Fibroblast of pulmonary artery (primary cell): Measurements from ENCODE around the gene BAIAP2.

Source experiments
- DNase-seq: peaks from one replicate; pipeline ENCODE4 v3.0.0-alpha.2; 2010; ENCODE audit warnings: low read depth
- H3K4me3 ChIP-seq: replicated peaks from 2 replicates; pipeline ENCODE4 v1.5.1; 2011; ENCODE audit warnings: low read depth, mild to moderate bottlenecking, control low read depth, low read length, moderate library complexity
- TF ChIP-seq, protein P1 (sequence below): IDR thresholded peaks from 2 replicates; pipeline ENCODE4 v1.5.1; 2011; ENCODE audit warnings: mild to moderate bottlenecking, control low read depth, low read length, inconsistent platforms; ENCODE audit errors: missing control alignments

Gene BAIAP2

DNA sequence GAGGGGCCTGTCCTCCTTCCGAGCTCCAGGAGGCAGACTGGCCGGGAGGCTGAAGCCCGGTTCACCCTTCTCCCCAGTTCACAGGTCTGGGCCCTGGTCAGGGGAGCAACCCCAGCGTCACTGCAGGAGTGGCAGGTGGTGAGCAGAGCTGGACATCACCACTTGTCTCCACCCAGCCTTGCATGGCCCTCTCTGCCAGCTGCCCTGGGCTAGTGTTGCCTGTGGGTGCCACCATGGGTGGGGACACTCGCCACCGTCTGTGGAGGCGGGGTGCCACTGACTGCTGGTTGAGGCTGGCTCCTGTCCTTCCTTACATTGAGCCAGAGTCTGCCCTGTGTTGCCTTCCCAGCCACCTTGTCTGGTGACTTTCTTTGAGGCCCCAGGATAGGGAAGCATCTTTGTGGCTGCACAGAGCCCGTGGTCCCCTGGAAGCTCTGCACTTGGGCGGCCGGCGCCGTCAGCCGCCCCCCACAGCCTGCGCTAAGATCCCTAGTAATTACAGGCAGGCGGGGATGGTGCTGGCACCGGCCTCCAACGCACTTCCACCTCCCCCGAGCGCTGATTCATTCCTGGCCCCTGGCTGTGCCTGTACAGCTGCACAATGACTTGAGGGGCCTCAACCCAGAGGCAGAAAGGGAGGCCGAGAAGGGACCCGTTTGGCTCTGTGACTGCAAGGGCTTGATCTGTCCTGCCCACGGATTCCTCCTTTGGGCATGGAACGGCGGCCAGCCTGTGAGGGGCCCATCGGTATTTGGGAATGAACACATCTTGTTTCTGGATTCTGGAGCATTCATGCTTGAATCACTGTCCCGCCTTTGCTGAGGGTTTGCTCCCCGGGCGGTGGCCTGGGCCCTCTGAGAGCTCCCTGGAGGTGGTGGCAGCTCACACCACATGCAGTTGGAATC is 5.2 kb downstream of the BAIAP2 start:
- H3K4me3 ChIP-seq = no peak overlapping the region
- TF ChIP-seq, protein P1, sequence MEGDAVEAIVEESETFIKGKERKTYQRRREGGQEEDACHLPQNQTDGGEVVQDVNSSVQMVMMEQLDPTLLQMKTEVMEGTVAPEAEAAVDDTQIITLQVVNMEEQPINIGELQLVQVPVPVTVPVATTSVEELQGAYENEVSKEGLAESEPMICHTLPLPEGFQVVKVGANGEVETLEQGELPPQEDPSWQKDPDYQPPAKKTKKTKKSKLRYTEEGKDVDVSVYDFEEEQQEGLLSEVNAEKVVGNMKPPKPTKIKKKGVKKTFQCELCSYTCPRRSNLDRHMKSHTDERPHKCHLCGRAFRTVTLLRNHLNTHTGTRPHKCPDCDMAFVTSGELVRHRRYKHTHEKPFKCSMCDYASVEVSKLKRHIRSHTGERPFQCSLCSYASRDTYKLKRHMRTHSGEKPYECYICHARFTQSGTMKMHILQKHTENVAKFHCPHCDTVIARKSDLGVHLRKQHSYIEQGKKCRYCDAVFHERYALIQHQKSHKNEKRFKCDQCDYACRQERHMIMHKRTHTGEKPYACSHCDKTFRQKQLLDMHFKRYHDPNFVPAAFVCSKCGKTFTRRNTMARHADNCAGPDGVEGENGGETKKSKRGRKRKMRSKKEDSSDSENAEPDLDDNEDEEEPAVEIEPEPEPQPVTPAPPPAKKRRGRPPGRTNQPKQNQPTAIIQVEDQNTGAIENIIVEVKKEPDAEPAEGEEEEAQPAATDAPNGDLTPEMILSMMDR = no peak

DNA sequence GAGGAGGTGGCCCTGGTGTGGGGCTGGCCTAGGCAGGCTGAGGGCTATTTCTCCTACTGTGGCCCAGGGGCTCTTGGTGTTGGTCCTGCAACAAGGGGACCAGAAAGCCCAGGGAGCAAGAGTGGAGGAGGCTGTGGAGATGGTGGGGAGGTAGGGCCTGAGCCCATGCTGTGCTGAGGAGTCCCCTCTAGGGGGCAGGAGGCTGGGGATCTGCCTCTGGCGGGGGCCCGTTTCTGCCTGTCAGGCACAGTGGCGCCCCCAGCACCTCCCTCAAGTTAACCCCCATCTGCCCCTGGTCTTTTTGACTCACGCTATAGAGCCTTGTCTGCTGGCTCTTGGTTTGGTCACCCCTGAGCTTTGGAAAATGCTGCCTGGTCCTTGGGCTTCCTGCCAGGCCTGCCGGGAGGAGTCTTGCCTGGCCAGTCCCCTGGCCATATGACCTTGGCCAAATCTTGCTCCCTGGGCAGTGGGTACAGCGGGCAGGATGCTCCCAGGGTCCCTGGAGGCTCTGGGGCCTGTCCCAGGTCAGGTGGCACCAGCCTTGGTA is 5.9 kb downstream of the BAIAP2 start:
- no peak for DNase-seq
- TF ChIP-seq, protein P1 = peak; percentile 52
- H3K4me3 ChIP-seq = no peak overlapping the region

More for the DNA sequence above, 5.2 kb downstream of the BAIAP2 start:
- DNase-seq = peak; percentile 62

DNA sequence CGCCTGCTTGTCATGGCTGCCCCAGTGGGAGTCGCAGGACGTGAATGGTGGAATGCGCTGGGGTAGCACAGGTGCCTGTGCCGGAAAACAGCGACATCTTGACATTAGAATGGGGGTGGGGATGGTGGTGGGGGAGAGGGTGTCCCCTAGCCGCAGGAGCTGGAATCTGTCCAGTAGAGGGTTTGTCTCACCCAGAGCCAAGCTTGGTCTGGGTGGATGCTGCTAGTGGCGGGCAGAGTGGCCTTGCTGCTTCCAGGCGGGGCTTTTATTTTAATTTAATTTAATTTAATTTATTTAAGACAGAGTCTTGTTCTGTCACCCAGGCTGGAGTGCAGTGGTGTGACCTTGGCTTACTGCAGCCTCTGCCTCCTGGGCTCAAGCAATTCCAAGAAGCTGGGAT is 7.7 kb downstream of the BAIAP2 start:
- DNase-seq = no peak
- TF ChIP-seq, protein P1 = no peak
- H3K4me3 ChIP-seq = no peak overlapping the region

DNA sequence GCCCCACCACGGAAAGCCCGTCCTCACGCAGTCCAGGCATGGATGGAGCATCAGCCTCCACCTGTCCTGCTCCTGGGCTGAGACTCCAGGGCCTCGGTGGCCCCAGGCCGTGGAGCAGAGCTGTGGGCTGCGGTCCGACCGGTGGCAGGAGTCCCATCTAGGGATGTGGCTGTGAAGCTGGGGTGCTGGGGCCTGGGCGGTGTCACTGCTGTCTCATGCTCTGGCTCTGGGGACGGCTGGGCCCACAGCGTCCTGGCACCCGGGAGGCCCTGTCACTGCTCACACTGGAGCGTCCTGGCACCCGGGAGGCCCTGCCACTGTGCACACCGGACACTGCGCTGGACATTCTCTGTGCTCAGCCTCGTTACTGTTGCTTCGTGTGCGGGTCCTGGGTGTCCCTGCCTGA is 8.4 kb downstream of the BAIAP2 start:
- TF ChIP-seq, protein P1 = no peak
- no peak overlapping the region for H3K4me3 ChIP-seq
- no peak for DNase-seq

DNA sequence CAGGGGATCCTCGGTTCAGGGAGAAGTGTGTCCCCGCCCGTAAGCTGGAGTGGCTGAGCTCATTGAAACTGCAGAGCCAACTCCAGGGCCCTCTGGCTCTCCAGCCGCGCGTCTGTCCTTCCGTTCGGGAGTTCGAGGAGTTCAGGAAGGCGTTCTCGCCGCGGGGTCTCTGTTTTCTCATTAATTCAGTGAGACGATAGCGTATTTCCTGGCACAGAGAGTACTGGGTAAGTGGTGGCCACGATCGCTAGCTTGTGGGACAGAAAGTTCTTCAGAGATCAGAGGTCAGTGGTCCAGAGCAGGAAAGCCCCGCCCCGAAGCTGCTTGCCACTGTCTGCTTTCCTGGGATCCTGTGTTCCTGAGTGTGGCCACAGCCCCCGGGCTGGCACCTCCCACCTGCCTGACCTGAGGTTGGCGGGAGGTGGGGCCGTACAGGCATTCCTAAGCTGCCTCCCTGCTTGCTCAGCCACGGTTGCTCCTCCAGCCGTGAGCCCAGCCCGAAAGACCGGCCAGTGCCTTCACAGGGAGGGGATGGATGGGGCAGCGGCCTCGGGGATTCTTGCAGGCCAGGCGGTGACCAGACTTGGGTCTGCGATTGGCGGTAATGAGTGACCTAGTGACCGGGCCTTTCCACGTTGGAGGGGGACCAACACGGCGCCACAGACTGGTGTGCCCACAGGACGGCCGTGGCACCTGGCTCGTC is 8.9 kb downstream of the BAIAP2 start:
- no peak for DNase-seq
- TF ChIP-seq, protein P1 = no peak
- H3K4me3 ChIP-seq = no peak overlapping the region

DNA sequence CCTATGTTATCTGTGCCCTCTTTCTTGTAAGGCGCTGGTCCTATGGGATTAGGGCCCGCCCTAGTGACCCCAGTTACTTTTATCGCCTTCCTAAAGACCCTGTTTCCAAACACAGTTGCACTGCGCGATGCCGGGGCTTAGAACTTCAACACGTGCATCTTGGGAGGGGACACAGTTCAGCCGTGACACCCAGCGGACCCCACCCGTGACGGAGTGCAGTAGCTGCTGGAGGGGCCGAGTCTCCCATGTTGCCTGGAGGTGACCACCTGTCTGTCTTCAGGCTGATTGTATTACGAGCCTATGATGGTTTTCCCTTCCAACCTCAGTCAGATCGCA is 9.4 kb downstream of the BAIAP2 start:
- TF ChIP-seq, protein P1 = no peak
- no peak for DNase-seq
- H3K4me3 ChIP-seq = no peak overlapping the region
